HG03575 (cell line): Measurements from ENCODE around the gene CCDC178.

Experiments used
- ATAC-seq: cut with Tn5 transposase; IDR thresholded peaks from one replicate; pipeline ENCODE4 v1.9.1; 2021; ENCODE audit not compliant: unreplicated experiment, insufficient number of reproducible peaks, low FRiP score; ENCODE audit errors: extremely low read depth

Gene CCDC178

GRCh38 chr18:33062834-33063364 is 377.6 kb downstream of the CCDC178 start:
- no peak for ATAC-seq

DNA sequence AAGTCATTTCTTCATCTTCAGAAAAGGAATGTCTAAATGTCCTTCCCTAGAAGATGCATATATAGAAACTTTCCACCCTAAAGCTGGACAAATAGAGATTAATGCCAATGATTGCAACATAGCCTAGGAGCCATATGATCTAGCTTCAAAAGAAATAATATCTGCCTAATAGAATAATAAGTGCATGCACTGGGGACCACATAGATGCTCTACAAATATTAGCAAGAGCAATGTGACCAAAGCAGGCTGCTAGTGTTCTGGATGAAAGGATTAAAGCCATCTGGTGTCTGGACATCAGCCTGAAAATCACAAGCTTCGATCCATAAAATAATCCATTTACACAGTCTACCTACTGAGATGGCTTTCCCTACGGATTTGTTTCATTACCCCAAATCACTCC is 387.6 kb downstream of the CCDC178 start:
- ATAC-seq, result no peak

- ATAC-seq, result no peak
Measured at GRCh38 chr18:33051407-33051806, 389.1 kb downstream of the CCDC178 start.

DNA sequence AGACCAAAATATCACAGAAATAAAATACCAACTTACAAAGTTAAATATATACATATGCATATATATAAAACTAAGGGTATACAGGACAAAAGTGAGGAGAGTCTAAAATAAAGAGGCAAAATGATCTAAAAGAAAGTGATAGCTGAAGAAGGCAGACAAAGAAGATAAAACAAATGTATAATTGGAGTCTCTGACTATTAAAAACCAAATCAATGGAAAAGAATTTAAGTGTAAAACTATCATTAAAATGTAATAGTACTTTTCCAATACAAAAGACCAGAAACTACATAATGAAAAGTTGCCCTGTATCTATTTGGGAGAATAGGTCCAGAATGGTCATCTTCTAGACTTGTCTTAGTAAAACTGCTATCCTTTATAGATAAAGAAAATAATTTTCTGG is 400.3 kb downstream of the CCDC178 start:
- ATAC-seq, result no peak

GRCh38 chr18:33034945-33035344 is 405.6 kb downstream of the CCDC178 start:
- no peak for ATAC-seq

DNA sequence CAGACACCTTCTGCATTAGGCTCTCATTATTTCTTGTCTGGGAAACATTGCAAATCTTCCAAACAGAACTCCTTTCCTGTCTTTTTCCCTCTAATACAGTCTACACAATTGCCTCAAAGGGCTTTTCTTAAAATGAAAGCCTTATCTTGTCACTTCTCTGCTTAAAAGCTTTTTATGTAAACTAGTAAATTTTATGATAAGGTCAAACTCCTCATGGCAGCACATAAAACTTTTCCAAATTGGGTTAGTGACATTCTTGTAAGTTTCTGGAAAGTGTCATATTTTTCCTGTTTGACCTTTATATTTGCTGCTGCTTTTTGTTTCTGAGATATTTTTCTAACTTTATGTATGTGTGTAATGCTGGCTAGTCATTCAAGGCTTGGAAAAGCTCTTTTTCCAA is 406.3 kb downstream of the CCDC178 start:
- no peak for ATAC-seq

- no peak for ATAC-seq
Measured at GRCh38 chr18:33022370-33022769, 418.2 kb downstream of the CCDC178 start.

GRCh38 chr18:33020877-33021276 is 419.6 kb downstream of the CCDC178 start:
- ATAC-seq, result no peak

DNA sequence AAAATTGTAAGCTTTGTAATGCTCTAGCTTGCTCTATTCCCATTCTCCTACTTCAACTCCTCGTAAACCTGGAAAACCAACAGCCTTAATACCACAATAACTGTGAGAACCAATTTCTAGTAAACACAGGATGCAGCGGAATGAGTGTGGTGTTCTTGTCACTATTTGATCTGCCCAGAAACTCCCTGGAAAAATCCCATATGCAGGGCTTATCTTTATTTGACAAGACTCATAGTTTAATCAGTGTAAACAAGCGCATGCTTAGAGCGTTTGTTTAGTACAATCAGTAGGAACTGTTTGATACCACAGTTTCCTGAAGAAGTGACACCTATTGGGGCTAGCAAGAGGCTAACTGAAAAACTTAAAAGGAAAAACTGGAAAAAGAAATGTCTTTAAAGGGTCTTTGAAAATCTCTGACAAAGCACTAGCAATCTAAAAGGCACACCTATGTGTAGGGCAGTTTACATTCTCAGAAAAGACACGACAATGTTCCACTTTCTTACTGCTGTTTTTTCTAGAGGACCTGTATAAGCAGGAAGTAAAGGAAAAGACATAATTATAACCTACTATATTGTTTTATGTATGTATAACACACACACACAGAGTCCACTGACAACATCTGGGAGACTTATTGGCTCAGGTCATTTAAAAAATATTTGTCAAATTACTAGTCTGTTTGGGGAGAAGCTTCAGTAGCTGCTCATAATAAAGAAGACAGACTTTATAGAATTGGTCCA is 426.3 kb downstream of the CCDC178 start:
- ATAC-seq, result no peak

GRCh38 chr18:33010149-33010548 is 430.4 kb downstream of the CCDC178 start:
- ATAC-seq, result no peak

DNA sequence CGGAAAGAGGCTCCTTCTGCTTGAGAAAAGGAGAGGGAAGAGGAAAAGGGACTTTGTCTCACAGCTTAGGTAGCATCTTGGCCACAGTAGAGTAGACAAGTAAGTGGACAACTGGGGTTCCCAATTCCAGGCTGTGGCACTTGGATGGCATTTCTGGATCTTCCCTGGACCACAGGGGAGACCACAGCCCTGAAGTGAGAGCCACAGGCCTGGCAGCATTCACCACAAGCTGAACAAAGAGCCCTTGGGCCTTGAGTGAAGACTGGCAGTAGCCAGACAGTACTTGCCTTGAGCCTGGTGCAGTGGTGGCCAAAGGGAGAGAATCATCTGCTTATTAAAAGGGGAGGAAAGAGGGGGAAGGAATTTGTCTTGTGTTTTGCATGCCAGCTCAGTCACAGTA is 441.6 kb downstream of the CCDC178 start:
- ATAC-seq, result no peak

GRCh38 chr18:32998285-32998684 is 442.2 kb downstream of the CCDC178 start:
- no peak for ATAC-seq

GRCh38 chr18:32983721-32984120 is 456.8 kb downstream of the CCDC178 start:
- ATAC-seq, result no peak

DNA sequence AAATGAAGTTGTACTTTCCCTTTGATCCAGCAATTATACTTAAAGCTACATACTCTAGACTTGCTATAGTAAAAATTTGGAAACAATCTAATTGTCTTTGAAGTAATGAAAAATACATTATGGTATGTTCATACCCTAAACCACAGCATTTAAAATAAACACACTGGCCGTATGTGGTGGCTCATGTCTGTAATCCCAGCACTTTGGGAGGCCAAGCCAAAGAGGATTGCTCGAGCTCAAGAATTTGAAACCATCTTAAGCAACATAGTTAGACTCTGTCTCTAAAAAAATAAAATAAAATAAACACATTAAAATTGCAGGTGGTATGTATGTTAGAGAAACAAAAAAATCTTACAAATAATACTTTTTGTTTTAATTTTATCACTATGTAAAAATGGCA is 459.6 kb downstream of the CCDC178 start:
- ATAC-seq, result no peak

DNA sequence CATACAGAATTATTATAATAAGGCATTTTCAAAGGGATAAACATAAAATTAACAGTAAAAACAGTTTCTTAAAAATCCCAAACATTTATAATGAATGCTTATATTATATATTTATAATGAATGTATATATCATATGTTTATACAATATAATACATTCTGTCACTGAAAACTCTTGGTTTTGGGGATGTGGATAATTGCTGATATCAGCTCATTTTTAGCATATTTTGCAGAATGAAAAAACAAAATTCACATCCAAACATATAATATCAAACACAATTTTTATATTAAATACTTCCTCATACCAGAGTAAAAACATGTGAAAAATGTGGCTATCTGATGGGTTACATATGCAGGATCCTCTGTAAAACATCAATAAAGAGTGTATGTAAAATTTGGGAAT is 465.0 kb downstream of the CCDC178 start:
- no peak for ATAC-seq

DNA sequence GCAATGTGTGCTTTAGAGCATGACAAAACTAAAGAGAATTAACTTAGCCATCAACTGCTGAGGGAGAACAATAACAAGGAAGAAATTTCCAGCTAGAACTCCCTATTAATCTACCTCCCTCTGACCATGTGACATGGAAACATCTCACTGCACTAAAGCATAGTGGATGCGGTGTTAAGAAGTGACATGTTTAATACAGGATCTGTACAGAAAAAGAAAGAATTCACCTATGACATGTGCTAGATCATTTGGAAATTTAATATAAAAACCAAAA is 465.4 kb downstream of the CCDC178 start:
- no peak for ATAC-seq

GRCh38 chr18:32974421-32975162 is 465.9 kb downstream of the CCDC178 start:
- ATAC-seq, result peak; percentile 81

- ATAC-seq, result no peak
Measured at GRCh38 chr18:32968248-32968647, 472.3 kb downstream of the CCDC178 start.

DNA sequence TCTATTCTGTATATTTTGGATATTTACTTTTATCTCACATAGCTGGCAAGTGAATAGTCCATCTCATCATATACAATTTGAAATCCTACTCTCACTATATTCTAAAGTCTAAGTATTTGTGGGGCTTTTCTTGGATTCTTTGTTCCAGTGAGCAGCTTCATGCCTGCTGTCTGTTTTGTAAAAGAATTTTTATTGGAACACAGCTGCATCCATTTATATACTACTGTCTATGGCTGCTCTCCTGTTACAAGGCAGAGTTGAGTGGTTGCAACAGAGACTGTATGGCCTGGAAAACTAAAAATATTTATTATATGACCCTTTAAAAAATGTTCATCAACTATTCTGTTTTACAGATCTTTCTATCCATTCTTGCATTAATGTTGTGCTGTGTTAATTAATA is 474.4 kb downstream of the CCDC178 start:
- ATAC-seq, result no peak

DNA sequence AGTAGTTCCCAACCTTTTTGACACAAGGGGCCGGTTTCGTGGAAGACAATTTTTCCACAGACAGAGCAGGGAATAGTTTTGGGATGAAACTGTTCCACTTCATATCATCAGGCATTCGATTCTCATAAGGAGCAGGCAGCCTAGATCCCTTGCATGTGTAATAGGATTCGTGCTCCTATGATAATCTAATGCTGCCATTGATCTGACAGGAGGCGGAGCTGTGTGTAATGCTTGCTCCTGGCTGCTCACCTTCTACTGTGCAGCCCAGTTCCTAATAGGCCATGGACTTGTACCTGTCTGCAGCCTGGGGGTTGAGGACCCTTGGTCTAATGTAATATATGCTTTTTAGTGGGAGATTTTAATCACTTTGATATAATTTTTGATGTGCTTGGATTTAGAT is 479.0 kb downstream of the CCDC178 start:
- no peak for ATAC-seq

DNA sequence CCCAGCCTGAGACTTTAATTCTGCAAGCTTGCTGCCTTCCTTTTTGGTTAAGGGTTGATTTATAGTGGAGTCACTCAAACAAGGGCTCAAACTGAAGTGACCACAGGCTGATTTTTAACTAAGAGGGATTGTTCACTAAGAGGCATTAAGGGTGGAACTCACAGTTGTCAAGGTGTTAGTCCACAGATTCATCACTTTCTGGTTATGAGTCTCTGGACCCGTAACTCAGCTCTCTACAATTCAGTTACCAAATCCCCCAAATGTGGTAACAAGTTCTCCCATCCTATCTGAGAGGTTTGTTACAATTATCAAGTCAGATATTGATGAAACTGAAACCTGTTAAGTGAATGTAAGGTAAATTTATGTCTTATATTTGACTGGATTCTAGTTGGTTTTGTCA is 481.8 kb downstream of the CCDC178 start:
- no peak for ATAC-seq
